Astrocyte of the cerebellum (primary cell): ENCODE data around the gene ZDHHC19.

Experiments used
- DNase-seq: peaks from one replicate; pipeline ENCODE4 v3.0.0-alpha.2; 2011; ENCODE audit warnings: low read depth
- H3K4me3 ChIP-seq: 2 replicates; pipeline ENCODE4 v1.5.1; 2011; ENCODE audit warnings: mild to moderate bottlenecking, low read depth, low read length, moderate library complexity
- CTCF ChIP-seq: IDR thresholded peaks from 2 replicates; pipeline ENCODE4 v1.5.1; 2012; ENCODE audit warnings: low read length, low read depth, moderate library complexity, mild to moderate bottlenecking; ENCODE audit errors: missing control alignments
- in situ Hi-C: cut with HindIII; loops from 2 replicates; pipeline ENCODE4 v1.10.0; 2017; ENCODE audit warnings: low sequenced_read_pairs

The ZDHHC19 gene

GRCh38 chr3:196241704-196242103 lies 30.5 kb upstream of the ZDHHC19 start:
- in situ Hi-C loops = no loop called here
- no peak for DNase-seq
- no peak for TF ChIP-seq CTCF
- no peak overlapping the region for H3K4me3 ChIP-seq

- no peak for TF ChIP-seq CTCF
- in situ Hi-C loops = no loop called here
- H3K4me3 ChIP-seq = no peak overlapping the region
- no peak for DNase-seq
Measured at GRCh38 chr3:196240424-196240823, 29.2 kb upstream of the ZDHHC19 start.

GRCh38 chr3:196238612-196239560 lies 27.7 kb upstream of the ZDHHC19 start:
- in situ Hi-C loops = no loop called here
- DNase-seq = no peak
- TF ChIP-seq CTCF = no peak
- no peak overlapping the region for H3K4me3 ChIP-seq

GRCh38 chr3:196237203-196237602 lies 26.0 kb upstream of the ZDHHC19 start:
- no peak for TF ChIP-seq CTCF
- in situ Hi-C loops = no loop called here
- no peak overlapping the region for H3K4me3 ChIP-seq
- no peak for DNase-seq

- H3K4me3 ChIP-seq = no peak overlapping the region
- TF ChIP-seq CTCF = no peak
- DNase-seq = no peak
- in situ Hi-C loops = no loop called here
Measured at GRCh38 chr3:196236223-196236622, 25.0 kb upstream of the ZDHHC19 start.

- TF ChIP-seq CTCF = no peak
- in situ Hi-C loops = no loop called here
- H3K4me3 ChIP-seq = no peak overlapping the region
- DNase-seq = no peak
Measured at GRCh38 chr3:196235452-196236122, 24.4 kb upstream of the ZDHHC19 start.
